GM18507 (cell line): Measurements from ENCODE around the gene PROB1.
"Not testable (repeated sequence)": the region's sequence is repeated elsewhere in the genome, so short reads cannot be mapped to it uniquely, and the experiment has no call there.

Experiments used
- DNase-seq: peaks from one replicate; pipeline ENCODE4 v3.0.0; 2011; ENCODE audit warnings: low read depth; ENCODE audit not compliant: insufficient read length; ENCODE audit errors: extremely low spot score
- FAIRE-seq: peaks from 2 replicates; lab custom pipeline; 2011; peaks lifted over from hg19 to GRCh38; lab: Jason Lieb, UNC

The PROB1 gene

DNA sequence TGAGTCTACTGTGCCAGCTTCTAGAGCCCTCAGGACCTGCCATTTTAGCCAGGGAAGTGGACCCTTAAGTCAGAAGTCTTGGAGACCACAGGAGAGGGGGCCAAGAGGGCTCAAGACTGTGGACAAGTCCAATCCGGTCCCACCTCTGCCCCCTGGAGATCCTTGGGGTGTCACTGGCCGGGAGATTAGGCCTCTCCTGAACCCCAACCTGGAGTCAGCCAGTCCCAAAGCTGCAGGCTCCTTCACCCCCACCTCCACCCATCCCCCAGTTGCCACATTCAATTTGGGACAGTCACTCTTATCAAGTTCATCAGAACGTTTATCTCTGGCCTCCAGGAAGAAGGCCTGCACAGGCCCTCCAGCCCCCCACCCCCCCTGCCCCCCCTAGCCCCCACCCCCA, 12.1 kb downstream of the PROB1 start:
- FAIRE-seq: no peak

DNA sequence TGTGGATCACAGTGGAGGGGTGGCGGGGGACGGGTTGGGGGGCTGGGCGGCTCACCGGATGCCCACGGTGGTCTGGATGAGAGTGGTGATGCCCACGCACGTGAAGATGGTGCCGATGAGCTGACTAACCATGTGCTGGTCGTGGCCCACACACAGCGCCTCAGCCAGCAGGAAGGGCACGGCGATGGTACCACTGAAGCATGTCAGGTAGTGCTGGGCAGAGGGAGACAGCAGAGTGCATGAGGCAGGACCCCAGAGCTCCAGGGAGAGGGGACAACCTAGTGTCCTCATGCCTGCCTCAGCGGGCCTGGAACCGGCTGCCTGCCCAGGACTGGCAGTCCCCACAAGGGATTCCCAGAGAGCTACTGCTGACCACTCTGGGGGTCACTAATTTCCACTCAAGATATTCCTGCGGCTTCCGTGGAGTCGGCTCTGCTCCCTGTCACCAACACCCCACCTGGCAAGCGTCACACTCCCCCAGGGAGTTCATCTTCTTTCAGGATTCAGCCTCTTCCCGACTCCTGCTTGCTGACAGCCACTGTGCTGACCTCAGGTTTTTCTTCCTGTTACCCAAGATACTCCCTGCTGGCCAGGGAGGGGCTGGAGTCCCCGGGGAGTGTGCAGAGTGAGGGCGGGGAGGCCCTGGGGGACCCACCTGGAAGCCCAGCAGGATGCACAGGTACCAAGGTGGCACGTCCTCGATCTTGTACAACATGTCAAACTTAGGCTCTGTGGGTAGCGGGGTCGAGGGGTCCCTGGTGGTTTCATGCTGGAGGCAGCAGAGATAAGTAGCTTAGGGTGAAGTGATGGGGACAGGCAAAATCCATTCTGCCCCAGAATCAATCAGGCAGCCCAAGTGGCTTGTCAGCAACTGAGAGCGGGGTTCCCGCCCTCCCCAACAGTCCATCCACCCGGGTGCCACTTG, 12.8 kb downstream of the PROB1 start:
- no peak for FAIRE-seq
- DNase-seq: no peak

More for the DNA sequence above, 12.1 kb downstream of the PROB1 start:
- DNase-seq: no peak

DNA sequence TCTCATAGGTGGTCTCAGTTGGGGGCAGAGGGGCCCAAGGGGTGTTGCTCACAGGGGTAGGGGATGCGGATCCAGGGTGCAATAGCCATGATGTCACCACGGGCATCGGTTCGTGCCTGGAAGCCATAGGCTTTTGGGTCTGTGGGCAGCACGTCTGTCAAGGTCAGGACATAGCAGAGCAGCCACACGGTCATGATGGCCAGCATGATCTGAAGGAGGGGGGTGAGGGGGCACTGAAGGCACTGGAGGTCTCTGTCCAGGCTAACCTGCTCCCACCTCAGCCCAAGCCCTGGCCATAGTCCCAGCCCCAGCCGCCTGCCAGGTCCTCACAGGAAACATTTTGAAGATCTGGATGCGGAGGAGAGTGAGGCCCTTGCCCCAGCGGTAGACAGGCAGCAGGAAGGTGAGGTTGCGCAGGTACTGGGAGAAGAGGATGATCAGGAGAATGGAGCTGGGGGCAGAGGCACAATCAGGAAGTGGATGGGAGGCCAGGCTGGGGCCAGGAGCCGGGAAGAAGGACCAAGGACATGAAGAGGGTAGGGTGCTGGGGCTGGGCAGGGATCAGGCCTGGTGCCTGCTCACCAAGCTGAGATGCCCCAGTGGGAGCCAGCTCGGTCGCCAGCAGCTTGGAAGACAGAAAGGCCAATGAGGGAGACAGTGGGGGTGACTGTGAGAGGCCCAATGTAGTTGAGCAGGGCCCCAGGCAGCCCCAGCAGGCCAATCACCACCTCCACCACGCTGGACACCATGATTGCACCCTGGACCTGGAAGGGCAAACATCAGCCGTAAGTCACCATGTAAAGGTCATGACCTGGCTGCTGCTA, 15.1 kb downstream of the PROB1 start:
- FAIRE-seq: no peak

DNA sequence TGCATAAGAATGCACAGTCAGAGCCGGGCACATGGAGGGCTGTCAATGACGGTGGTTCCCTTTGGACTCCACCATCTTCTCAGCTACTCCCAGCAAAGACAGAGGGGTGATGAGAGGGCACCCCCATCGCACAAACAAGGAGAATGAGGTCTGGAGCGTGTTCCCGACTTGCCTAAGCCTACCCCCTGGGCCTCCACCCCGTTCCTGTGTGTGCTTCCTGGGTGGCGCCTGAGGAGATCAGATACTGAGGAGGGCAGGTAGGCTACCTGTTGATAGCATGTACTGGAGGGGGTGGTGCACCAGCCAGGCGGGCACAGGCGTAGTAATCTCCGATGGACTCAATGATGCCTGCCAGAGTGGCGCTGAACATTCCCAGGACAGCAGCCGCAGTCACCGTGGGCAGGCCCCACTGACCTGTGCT, 16.0 kb downstream of the PROB1 start:
- FAIRE-seq (no peak), DNase-seq (no peak)

More for the DNA sequence above, 15.1 kb downstream of the PROB1 start:
- DNase-seq: no peak

DNA sequence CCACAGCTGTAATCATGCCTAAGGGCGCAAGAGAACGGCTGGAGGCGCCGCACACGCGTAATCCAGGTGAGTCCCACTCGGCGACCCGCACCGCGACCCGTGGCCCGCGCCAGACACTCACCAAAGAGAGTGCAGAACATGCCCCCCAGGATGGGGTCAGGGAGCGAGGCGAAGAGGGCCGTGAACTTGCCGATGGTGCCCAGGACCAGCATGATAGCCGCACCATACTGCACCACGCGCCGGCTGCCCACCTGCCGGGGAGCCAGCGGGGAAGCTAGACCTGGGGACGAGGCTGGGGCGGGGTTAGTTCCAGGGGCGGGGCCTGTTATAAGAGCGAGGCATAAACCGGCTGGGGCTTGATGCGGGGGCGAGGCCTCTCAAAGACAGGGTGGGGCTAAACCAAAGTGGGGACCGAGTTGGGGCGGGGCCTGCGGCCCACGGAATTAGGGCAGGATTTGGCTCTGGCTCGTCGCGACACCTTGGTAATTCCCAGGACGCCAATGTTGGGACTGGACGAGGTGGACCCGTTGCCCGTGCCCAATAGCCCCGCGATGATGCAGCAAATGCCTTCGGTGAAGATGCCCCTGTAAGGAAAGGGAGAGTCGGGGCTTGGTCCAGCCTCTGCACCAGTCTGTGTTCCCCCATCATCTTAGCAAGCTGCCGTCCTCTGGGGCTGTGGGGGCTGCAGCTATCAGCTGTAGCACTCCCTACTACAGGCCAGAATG, 16.6 kb downstream of the PROB1 start:
- FAIRE-seq: no peak

DNA sequence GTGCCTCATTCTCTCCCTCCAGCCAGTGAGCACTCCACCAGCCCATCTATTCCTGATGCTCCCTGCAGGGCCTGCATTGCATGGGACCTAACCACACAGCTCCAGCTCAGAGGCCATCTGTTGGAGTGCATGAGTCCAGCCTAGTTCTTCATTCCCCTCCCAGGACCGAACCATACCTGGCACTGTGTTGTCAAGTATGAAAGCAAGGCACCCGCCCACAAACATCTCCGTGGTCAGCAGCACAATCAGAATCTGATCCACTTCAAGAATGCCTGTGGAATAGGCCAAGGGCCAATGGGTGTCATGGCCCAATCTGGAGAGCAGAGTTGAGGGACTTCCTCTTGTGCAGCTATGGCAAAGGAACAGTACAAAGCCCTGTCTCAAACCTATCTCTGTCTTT, 17.7 kb downstream of the PROB1 start:
- DNase-seq (no peak), FAIRE-seq (no peak)

More for the DNA sequence above, 16.6 kb downstream of the PROB1 start:
- DNase-seq: no peak

DNA sequence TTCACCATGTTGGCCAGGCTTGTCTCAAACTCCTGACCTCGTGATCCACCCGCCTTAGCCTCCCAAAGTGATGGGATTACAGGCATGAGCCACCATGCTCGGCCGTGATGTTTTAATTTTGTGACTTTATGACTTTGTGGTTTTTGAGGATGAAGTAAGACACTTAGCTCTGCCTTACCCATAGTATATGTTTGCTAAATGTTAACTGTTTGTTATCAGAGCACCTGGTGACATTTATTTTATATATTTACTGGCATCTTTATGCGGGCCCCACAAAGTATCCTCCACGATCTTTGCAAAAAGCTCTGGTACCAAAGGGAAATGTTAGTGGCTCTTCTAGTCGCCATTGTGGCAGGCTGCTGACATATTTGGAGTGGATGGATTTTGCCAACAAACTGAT, 18.5 kb downstream of the PROB1 start:
- FAIRE-seq (no peak), DNase-seq (no peak)

DNA sequence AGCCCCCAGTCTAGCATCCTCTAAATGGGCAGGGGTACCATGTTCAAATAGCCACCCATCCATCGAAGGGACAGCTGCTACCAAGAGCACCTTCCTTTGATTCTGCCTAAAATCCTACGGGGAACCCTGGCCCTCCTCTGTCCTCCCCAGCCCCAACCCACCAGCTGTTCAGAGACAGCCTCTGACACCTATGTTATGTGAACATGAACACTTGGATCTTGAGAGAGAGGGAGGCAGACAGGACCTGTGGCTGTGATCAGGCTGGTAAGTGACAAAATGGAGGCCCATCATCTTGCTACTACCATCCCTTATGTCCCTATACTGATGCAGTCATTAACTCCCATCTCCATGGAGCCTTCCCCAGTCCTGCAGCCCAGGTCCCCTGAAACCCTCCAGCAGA, 20.0 kb downstream of the PROB1 start:
- FAIRE-seq: no peak

DNA sequence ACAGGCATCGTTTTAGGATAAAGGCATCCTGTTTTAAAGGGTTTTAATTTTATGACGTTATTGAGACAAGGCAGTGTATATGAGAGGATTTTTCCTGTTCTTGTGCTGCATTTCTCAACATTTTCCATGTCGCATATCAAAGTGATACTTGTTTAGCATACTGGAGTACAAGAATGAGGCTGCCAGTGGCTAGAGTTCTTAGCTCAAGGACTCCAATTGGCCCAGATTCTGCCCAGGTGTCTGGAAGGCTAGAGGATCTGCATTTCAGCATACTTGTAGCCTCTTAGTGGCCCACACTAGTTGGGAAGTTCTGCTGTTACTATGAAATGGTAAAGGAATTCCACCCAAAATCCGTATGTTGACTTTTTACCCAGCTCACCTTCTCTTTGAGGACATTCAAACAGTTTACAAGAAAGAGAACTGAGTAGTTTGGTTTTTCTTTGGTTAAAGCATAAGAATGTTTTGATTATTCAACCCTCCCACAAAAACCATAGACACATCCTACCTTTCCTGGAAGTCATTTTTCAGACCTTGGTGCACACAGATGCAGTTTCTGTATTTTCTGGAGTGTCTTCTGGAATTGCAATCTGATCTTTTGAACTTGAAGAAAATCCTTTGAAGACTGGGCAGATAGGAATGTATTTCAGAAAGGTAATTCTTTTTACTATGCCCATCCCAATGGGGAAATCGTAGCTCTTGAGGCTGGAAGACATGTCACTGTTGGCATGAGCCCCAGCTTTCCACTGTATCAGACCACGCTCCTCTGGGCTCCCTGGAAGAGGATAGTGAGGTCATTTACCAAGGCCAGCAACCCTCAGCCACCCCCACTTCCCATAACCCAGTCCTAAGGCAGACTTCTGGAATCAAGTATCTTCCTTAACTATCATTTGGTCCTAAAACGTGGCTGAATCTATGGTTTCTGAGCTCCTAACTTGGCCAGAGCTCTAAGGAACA, 23.1 kb downstream of the PROB1 start:
- FAIRE-seq (no peak), DNase-seq (no peak)

More for the DNA sequence above, 20.0 kb downstream of the PROB1 start:
- no peak for DNase-seq

DNA sequence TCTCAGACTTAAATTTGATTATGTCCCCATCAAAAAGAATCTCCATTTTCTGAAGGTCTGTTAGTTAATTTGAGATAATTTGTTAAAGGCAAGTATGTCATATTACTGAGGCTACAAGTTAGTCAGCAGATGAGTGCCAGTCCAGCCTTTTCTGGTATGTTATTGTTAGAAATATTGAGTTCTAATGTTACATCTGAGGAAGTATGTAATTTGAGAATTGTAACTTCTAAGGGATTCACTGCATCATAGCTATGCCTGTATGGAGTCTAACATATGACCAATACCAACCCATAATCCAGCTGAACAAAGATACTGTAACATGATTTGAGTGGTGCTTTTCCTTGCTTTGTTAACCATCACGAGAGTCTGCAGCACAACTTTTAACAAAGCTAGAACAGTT, 25.7 kb downstream of the PROB1 start:
- DNase-seq: no peak

DNA sequence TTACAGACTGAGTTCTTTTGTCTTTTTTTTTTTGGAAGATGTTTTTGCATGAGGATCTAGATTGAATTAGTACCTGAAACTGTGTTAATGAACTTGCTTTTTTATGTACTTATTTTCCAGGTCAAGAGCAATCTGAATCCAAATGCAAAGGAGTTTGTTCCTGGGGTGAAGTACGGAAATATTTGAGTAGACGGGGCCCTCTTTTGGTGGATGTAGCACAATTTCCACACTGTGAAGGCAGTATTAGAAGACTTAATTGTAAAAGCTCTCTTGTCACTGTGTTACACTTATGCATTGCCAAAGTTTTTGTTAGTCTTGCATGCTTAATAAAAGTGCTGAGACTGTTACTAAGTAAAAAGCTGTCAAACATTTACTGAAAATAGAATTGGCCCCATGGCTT, 26.3 kb downstream of the PROB1 start:
- no peak for FAIRE-seq
- DNase-seq: no peak

More for the DNA sequence above, 25.7 kb downstream of the PROB1 start:
- no peak for FAIRE-seq

DNA sequence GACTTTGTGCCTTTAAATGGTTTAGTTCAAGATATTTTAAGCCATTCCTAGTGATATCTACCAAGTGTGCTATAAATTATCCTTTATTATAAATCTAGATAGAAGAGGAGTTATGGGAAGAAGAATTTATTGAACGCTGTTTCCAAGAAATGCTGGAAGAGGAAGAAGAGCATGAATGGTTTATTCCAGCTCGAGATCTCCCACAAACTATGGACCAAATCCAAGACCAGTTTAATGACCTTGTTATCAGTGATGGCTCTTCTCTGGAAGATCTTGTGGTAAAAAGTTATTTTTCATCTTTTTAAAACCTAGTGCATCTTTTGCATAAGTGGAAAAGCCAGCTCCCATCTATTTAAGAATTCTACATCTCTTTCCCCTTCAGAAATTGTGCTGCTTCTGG, 30.4 kb downstream of the PROB1 start:
- FAIRE-seq (no peak), DNase-seq (no peak)

DNA sequence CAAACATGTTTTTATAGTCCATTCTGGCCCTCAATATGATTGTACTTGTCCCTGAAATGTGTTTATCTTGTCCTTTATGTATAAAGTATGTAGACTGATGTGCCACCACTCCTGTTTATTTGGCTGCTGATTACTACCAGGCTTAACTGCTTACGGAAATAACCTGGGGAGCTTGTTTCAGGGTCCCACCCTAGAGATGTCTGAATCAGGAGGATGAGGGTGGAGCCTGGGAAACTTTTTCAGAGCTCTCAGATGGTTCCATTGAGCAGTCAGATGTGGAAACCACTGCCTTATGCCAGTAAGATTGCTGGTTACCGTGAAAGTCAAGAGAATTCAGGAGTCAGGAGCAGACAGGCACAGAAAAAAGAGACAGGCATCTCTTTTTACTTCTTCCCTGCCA, 31.0 kb downstream of the PROB1 start:
- FAIRE-seq: no peak
- DNase-seq: no peak

DNA sequence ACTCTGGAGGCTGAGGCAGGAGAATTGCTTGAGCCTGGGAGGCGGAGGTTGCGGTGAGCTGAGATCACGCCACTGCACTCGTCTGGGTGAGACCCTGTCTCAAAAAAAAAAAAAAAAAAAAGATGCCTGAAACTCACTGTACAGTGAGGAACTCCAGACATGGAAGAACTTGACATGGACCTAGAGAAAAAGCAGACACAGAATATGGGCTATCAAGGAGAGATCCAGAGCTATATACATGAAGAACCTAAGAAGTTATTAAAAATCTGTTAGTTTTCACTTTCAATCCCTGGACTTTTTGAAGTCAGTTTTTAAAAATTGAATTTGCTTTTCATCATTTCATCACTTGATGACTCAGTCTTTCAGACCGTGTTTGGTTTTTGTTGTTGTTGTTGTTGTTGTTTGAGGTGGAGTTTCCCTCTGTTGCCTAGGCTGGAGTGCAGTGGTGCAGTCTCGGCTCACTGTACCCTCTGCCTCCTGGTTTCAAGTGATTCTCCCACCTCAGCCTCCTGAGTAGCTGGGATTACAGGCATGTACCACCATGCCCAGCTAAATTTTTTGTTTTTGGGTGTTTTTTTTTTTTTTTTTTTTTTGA, 33.0 kb downstream of the PROB1 start:
- DNase-seq (no peak), FAIRE-seq (no peak)

DNA sequence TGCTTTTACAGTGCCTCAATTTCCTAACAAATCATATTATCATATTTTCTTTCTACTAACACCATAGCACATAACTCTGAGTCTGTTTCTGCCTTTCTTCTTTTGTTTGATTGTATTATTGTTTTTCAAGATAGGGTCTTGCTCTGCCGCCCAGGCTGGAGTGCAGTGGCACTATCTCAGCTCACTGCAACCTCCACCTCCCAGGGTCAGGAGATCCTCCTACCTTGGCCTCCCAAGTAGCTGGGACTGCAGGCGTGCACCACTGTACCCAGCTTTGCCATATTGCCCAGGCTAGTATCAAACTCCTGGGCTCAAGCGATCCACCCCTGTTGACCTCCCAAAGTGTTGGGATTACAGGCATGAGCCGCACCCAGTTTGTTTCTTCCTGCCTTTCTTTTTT, 34.5 kb downstream of the PROB1 start:
- DNase-seq: no peak
- FAIRE-seq: no peak

DNA sequence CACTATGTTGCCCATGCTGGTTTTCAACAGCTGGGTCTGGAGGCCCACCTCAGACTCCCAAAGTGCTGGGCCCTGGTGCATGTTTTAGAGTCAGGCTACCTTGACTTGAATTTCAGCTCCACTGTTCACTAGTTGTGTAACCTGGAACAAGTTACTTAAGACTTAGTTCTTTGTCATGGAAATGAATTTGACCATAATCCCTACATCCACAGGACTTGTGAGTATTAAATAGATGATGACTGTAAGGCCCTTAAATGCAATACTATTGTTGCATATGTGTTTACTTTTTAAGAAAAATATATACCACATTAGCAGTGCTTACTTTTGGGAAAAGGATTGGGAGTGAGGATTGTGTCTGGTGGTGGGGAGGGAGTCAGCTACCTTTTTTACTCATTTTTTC, 36.8 kb downstream of the PROB1 start:
- DNase-seq (no peak), FAIRE-seq (no peak)

DNA sequence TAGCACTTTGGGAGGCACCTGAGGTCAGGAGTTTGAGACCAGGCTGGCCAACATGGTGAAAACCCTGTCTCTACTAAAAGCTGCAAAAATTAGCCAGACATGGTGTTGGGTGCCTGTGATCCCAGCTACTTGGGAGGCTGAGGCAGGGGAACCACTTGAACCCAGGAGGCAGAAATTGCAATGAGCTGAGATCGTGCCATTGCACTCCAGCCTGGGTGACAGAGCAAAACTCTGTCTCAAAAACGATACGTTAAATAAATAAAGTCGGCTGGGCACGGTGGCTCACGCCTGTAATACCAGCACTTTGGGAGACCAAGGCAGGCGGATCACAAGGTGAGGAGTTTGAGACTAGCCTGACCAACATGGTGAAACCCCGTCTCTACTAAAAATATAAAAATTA, 39.0 kb downstream of the PROB1 start:
- DNase-seq, FAIRE-seq: not testable (repeated sequence)

DNA sequence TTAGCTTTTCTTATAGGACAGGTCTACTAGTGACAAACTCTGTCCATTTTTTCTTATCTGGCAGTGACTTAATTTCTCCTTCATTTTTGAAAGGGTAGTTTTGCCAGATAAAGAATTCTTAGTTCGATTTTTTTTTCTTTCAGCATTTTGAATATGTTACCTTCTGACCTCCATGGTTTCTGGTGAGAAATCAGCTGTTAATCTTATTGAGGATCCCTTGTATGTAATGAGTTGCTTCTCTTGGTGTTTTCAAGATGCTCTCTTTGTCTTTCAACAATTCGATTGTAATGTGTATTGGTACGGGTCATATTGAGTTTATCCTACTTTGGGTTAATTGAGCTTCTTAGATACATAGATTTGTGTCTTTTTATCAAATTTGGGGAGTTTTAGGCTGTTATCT, 40.7 kb downstream of the PROB1 start:
- no peak for FAIRE-seq
- DNase-seq: no peak
